Measurements from ENCODE around the gene PLBD2. TPM values are rescaled to one million over a fixed set of nuclear protein-coding genes. Genes with fewer than 3 reads are reported as not detected.

Gene PLBD2
- total RNA-seq, 1 donor from 2014 or later: 9.9 TPM

DNA sequence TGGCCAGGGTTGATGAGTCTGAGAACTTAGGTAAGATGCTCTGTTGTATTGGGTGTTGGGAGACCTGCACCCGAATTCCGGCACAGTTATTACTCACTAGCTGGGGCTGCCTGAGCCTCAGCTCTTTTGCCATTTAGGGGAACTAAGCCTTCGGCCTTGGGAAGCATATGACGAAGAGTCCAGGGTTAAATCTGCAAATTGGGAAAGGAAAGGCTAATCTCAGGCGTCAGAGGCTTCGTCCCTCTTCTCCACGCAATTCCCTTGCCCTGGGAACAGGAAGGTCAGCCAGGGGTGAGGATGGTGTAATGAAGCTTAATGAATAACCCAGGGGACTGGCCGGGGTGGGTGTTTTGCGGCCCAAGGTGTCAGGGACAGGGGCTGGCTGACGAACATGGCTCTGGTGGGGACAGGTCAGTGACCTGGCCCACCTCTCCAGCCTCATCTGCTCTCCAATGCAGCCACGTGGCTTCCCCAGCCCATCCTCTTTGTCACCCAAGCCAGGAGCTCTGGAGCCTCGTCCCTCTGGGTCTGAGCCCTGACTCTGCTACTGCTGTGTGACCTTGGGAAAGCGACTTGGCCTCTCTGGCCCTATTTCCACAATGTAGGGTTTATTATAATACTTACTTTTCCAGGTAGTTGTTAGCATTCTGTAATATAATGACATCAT, 60.0 kb downstream of the PLBD2 start:
- DNase-seq (ENCODE audit: low read depth in 2 of 2): peak in 1 of 2 donors; percentile 16

DNA sequence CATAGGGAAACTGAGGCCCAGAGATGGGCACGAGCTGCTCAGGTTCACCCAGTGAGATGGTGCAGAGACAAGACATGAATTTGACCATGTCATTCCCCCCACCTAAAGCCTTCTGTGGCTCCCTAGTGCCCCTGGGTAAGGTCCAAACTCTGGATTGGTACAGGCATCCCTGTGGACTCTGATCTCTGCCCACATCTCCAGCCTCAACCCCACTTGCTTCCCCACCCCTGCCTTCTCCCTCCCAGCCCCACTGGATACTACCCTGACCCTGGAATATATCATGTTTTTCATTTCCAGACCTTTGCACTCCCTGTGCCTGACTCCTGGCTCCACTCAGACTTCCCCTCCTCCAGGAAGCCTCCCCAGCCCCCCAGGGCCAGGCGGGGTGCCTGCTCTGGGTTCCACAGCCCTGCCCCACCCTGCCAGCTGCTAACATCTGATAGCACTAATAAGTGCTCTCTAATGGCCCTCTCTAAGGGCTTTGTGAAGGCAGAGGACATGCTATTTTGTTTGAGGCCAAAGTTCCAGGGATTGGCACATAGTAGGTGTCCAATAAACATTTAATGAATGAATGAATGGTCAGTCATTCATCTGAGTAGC, 62.7 kb downstream of the PLBD2 start:
- DNase-seq (ENCODE audit: low read depth in 2 of 2): no peak

DNA sequence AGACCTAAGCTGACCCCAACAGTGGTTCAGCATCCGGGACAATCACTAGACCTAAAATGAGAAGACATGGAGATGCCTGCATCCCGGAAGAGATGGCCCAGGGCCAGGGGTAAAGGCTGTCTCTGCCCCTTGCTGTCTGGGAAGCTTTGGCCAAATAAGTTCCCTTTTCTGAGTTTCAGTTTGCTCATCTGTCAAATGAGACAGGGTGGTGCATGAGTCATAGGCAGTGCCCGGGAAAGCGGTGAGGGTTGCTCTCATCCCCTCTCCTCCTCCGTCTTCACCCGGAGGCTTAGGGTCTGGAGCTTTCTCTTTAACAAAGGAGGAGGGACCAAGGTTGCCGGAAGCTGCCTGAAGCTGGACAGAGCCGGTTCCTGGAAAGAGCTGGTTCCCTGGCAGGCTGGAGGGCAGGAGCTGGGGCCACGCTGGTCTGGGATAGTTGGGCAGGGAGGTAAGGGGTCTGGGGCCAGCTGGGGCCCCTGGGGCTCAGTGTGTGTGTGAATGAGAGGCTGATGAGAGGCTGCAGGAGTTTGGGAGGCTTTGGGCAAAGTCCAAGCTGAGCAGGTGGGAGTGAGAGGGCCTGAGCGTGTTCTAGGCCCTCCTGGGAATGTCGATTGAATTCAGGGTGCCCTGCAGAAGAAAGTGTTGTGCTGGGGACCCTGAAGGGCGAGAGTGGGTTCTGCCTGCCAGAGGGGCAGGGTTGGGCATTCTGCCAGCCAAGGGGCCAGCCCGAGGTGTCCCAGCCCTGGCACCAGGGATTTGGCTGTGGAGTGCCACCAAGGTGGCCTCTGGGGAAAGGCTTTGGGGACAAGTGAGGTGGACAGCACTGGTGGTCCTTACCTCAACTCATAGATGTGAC, 63.9 kb downstream of the PLBD2 start, which contains the start of gene SDSL:
TSS of gene SDSL (plus strand) at position 351 of the 856 bp plus-strand sequence. CDS start 5,603 bp downstream, outside the sequence.
- peak; percentile 46 to 81 for DNase-seq (ENCODE audit: low read depth in 2 of 2)

DNA sequence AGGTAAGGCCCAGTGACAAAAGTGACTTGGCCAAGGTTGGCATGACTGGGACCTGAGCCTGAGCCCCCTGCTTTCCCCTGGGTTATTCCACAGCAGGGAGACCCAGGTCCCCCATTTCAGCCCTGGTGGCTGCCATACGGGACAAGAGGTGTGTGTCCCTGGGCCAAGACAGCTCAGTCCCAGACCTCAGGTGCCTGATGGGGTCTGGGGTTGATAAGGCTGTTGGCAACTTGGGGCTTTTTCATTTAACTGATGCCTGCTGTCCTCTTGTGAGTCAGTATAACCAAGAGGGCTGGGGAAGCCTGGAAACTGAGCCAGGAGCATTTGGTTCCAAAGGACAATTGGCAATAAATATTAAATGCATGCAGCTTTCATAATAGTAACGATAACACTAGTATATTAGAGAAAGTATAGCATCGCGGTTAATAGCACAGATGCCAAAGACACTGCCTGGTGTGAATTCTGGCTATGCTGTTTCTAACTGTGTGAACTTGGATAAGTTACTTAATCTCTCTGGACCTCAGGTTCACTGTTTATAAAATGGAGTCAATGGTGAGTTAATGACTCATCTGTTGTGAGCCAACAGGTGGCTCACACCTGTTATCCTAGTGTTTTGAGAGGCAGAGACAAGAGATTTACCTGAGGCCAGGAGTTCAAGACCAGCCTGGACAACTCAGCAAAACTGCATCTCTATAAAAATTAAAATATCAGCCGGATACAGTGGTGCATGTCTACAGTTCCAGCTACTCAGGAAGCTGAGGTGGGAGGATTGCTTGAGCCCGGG, 64.7 kb downstream of the PLBD2 start:
- DNase-seq (ENCODE audit: low read depth in 2 of 2): no peak

DNA sequence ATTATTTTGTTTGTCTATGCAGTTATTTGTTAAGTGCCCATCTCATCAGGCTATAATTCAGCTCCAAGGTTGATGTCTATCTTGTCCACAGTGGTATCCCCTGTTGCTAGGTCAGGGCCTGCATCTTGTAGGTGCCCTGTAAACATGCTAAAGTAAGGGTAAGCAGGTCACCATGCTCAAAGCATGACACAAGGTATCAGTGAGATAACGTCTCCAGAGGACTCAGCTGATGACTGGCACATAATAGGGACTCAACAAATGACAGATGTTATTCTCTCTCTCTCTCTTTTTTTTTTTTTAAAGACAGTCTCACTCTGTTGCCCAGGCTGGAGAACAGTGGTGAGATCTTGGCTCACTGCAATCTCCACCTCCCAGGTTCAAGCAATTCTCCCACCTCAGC, 66.1 kb downstream of the PLBD2 start:
- no peak for DNase-seq (ENCODE audit: low read depth in 2 of 2)

DNA sequence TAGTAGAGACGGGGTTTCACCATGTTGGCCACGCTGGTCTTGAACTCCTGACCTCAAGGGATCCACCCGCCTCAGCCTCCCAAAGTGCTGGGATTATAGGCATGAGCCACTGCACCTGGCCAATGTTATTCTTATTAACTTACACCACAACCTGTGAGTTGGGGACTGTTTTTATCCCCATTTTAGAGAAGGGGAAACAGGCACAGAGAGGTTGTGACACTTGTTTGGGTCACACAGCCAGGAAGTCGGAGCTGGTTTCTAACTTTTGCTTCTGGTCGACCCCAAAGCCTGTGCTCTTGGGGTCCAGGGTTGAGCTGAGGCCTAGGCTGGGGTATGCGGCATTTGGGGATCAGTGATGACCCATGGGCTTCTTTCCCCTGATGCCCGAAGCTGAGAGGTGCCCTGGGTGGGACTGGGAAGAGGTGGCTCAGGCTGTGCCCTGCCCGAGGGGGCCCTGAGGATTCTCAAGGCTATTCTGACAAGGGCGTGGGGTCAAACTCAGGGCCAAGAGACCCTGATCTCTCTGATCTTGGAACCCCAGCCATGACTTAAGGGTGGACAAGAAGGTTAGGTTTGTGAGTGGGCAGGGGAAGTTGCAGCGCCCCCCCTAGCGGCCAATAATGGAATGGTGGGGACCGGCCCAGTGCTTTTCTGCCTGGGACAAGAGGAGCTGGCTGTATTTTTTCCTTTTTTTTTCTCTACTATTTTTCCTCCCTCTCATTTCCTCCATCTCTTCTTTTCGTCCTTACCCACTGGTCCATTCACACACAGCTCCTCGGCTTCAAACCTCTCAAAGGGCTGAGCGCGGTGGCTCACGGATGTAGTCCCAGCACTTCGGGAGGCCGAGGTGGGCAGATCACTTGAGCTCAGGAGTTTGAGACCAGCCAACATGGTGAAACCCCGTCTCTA, 66.8 kb downstream of the PLBD2 start:
- DNase-seq (ENCODE audit: low read depth in 2 of 2): peak; percentile 70 to 72

DNA sequence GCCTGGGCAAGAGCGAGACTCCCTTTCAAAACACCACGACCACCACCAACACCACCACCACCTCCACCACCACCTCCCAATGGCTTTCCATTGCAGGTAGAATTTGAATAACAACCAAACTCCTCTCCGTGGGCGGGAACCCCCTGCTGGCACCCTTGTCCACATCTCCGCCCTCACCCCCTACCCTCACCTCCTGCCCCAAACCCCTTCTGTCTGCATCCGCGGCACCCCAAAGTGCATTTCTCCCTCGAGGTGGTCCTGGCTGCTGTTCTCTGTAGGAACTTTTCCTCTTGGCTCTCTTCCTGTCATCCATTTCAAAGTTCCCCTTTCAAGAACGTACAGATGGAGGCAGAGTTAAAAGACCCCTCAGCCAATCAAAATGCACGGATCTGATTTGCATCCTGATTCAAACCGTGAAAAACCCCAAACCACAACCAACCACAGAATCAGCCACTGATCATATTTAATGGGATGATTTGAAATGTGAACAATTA, 67.6 kb downstream of the PLBD2 start:
- no peak for DNase-seq (ENCODE audit: low read depth in 2 of 2)

DNA sequence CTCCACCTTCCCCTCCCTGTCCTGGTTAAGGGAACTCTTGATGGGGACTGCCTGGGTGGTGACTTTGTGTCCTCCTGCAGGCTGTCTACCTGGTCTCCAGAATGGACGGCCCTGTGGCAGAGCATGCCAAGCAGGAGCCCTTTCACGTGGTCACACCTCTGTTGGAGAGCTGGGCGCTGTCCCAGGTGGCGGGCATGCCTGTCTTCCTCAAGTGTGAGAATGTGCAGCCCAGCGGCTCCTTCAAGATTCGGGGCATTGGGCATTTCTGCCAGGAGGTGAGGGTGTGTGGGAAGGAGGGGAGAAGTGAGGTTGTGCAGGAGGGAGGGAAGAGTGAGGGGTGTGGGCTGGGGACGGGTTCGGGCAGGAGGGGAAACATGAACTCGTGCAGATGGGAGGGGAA, 69.5 kb downstream of the PLBD2 start:
- DNase-seq (ENCODE audit: low read depth in 2 of 2): no peak

DNA sequence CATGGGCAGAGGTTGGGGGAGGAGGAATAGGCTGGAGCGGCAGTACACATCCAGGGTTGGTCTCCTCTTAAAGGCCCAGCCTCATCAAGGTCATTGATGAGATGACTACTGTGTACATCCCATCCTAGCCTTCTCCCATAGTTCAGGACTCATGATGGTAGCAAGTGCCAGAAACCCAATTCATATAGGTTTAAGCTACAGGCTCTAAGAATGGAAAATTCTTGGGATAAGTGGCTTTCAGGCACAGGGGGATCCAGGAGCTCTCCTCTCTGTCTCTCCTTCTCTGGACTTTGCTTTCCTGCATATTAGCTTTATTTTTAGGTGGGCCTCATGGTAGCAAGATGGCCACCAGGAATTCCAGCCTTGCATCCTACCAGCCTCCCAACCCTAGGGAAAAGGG, 70.1 kb downstream of the PLBD2 start:
- no peak for DNase-seq (ENCODE audit: low read depth in 2 of 2)

DNA sequence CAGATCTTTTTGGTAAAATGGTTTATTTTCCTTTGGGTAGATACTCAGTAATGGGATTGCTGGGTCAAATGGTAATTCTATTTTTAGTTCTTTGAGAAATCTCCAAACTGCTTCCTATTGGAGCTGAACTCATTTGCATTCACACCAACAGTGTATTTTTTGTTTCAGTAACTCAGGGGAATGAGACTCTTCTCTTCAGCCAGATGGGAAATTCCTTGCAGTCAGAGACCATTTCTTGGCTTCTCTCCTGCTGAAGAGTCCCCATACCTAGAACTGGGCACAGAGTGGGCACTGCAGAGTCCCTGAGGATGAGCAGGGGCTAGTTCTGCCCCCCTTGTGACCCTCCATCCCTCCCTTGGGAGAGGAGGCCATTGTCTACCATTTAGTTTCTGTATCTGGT, 74.6 kb downstream of the PLBD2 start:
- no peak for DNase-seq (ENCODE audit: low read depth in 2 of 2)

DNA sequence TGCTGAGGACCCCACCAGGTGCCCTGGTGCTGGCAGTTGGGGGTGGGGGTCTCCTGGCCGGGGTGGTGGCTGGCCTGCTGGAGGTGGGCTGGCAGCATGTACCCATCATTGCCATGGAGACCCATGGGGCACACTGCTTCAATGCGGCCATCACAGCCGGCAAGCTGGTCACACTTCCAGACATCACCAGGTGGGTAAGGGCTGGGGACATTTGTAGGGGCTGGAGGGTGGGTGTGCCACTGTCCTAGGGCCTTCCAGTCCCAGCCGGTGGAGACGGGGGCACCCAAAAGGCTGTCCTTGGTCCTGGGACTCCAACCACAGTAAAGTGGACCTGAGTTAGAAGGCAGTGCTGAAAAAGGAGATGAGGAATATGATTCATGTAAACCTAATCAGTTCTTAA, 77.0 kb downstream of the PLBD2 start:
- no peak for DNase-seq (ENCODE audit: low read depth in 2 of 2)

DNA sequence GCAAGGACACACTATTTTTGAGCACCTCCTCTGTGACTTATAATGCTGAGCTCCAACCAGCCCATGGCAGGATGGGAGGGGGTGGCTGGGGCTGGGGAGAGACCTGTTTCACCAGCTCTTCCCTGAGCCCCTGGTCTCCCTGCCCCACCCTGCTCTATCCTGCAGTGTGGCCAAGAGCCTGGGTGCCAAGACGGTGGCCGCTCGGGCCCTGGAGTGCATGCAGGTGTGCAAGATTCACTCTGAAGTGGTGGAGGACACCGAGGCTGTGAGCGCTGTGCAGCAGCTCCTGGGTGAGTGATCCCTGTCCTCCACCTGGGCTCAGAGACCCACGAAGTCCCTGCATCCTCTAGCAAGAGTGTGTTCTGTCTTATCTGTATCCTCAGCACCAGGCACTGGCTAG, 78.2 kb downstream of the PLBD2 start:
- DNase-seq (ENCODE audit: low read depth in 2 of 2): no peak

DNA sequence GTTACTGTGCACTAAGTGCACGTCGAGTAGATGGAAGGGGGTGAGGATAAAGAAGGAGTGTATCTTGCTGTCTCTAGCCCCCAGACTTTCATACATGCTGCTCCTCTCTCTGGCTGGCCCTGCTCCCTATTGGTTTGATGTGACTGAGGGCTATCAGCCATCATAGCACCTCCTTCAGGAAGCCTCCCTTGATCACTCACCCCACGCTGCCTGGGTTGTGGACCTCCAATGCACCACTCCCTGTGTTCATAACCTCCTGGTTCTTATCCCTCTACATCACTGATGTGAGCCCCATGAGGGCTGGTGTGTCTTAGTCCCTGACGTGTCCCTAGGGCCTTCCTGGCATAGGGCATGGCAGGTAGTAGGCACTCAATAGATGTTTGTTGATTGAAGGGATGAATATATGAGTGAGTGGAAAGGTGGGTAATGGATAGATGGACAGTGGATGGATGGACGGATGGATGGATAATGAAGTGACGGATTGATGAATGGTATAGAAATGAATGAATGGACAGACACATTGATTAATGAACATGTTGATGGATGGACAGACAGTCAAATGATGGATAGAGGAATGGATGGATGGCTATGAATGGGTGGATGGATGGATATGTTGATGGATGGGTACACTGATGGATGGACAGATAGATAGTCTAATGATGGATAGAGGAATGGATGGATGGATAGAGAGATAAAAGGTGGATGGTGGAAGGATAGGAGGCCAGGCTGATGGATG, 78.8 kb downstream of the PLBD2 start:
- no peak for DNase-seq (ENCODE audit: low read depth in 2 of 2)

DNA sequence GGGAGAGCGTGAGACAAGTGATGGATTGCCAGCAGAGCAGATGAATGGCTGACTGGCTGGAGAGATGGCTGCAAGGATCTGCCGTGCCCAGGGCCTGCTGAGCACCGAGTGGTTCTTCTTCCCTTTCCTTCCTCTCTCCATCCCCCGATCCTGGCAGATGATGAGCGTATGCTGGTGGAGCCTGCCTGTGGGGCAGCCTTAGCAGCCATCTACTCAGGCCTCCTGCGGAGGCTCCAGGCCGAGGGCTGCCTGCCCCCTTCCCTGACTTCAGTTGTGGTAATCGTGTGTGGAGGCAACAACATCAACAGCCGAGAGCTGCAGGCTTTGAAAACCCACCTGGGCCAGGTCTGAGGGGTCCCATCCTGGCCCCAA, 79.3 kb downstream of the PLBD2 start:
- DNase-seq (ENCODE audit: low read depth in 2 of 2): no peak

DNA sequence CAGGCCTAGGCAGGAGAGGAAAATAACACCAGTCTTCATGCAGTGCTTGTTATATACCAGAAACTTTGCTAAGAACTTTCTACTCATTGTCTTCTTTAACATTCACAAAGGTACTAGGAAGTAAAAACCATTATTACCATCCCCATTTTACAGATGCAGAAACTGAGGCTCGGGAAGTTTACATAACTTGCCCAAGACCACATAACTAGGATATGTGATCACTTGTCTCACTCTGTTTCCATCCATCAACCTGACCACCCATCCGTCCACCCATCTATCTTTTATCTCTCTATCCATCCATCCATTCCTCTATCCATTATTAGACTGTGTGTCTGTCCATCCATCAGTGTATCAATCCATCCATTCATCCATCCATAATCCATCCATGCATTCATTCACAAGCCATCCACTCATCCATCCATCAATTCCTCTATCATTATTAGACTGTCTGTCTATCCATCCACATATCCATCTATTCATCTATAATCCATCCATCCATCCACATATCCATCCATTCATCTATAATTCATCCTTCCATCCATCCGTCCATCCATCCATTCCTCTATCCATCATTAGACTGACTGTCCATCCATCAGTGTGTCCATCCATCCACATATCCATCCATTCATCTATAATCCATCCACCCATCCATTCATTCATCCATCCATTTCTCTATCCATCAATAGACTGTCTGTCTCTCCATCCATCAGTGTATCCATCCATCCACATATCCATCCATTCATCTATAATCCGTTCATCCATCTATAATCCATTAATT, 80.3 kb downstream of the PLBD2 start:
- DNase-seq (ENCODE audit: low read depth in 2 of 2): no peak

DNA sequence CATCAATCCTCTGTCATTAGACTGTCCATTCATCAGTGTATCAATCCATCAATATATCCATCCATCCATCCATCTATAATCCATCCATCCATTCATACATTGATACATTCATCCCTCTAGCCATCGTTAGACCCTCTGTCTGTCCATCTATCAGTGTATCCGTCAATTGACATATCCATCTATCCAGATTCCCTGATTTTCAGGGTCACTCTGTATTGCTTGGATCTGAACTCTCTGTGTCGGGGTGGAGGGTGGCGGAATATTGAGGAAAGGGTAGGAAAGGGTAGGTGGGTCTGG, 80.9 kb downstream of the PLBD2 start:
- DNase-seq (ENCODE audit: low read depth in 2 of 2): no peak

DNA sequence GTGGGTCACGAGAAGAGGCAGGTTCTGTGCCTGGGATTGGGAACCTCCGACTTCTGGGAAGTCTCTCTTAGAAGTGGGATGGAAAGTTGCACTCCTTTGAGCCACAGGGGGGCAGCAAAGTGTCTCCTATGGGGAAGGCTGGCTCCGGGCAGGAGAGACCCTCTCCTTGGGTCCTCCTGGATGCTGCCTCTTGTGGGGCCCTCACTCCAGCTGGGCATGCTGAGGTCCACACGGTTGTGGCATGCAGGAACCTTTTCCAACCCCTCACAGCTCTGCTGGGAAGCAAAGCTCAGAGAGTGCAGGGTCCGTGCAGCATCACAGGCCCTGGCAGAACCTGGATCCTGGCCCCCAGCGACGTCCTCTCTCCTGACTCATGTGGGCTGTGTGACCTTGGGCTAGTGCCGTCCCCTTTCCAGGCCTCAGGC, 81.2 kb downstream of the PLBD2 start:
- peak; percentile 59 for DNase-seq (ENCODE audit: low read depth in 2 of 2)

DNA sequence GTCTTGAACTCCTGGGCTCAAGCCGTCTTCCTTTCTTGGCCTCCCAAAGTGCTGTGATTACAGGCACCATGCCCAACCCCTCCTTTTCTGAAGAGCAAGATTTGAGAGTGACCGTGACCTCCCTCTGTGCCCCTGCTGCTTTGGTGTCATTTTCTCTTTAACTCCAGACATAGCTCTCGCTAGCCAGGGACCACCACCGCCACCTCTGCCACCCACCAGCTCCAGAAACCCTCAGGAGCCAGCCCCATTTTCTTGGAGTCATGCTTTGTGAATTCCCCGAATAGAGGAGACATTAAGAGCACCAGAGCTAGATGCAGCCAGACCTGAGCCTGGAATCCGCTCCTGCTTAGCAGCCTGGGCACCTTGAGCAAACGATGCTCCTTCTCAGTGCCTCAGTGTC, 81.9 kb downstream of the PLBD2 start:
- DNase-seq (ENCODE audit: low read depth in 2 of 2): no peak

All from lung microvascular endothelial cell (primary cell).